Activated naive CD4-positive, alpha-beta T cell (primary cell): ENCODE data around the gene WNT9A.
"Not testable (repeated sequence)": the region's sequence is repeated elsewhere in the genome, so short reads cannot be mapped to it uniquely, and the experiment has no call there.

Source experiments
- DNase-seq, 4 experiments: peaks; one replicate each; lab custom pipeline; 2025; lab: John Stamatoyannopoulos, UW

WNT9A gene

DNA sequence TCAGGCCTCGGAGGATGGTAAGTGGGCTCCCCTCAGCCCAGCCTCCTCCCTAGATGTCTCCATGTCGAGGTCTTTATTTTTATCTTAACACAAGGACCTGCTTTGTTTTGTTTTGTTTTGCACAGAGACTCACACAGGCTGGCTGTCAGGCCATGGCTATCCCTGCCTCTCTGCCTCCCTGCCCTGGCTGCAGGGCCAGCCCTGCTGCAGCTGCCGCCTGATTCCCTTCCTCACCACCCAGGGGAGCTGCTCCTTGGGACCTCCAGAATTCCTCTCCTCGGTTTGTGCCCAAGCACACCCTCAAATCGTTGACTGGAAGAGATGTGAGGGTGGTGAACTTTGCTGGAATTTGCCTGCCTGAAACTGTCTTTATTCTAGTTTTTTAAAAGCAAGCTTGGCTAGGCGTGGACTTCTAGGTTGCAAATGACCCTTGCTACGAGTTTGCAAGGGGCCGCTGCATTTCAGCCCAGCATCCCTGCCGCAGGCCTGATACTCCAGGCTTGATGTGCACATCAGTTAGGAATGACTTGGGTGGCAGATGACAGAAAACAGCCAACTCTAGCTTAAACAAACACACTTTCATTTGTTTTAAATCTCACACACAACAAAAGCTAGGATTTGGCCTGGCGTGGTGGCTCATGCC is 37.1 kb downstream of the WNT9A start:
- no peak for DNase-seq

DNA sequence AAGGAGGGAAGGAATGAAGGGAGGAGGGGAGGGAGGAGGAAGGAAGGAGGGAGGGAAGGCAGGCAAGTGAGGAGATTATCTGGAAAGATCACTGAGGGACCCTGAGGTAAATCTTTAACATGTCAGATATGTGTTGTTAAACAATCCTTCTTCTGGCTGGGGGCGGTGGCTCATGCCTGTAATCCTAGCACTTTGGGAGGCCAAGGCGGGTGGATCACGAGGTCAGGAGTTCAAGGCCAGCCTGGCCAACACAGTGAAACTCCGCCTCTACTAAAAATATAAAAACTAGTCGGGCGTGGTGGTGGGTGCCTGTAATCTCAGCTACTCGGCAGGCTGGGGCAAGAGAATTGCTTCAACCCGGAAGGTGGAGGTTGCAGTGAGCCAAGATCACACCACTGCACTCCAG is 37.8 kb downstream of the WNT9A start:
- not testable (repeated sequence) for DNase-seq

DNA sequence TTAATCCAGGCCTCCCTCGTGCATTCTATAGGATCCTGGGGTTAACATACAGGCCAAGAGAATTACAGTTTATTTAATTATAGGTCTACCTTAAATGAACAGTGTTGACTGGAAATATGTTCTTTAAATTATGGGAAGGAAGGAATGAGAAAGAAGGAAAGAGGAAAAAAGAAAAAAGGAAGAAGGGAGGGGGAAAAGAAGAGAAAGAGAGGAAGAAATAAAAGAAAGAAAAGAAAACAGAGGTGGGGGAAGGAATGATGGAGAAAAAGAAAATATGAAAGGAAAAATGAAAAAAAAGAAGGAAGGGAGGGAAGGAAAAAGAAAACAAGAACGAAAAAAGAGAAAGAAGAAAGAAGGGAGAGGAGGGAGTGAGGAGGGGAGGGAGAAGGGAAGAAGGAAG is 38.5 kb downstream of the WNT9A start:
- no peak for DNase-seq

DNA sequence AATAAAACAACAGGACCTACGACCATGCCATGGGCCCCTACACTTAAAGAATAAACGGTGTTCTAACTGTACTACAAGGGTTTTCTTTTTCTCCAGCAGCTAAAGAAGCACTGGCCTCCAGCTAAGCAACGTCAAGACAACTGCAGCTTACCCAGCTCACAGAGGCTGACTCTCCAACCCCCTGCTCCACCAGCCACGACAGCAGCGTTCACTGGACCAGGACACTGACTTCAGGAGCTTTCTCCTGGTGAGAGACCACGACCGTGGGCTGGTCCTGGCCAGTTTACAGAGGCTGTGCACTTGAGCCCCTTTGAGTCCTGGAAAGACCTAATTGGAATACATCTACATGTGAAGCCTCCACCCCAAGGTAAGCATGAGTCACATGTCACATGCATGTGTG is 39.4 kb downstream of the WNT9A start:
- no peak for DNase-seq

DNA sequence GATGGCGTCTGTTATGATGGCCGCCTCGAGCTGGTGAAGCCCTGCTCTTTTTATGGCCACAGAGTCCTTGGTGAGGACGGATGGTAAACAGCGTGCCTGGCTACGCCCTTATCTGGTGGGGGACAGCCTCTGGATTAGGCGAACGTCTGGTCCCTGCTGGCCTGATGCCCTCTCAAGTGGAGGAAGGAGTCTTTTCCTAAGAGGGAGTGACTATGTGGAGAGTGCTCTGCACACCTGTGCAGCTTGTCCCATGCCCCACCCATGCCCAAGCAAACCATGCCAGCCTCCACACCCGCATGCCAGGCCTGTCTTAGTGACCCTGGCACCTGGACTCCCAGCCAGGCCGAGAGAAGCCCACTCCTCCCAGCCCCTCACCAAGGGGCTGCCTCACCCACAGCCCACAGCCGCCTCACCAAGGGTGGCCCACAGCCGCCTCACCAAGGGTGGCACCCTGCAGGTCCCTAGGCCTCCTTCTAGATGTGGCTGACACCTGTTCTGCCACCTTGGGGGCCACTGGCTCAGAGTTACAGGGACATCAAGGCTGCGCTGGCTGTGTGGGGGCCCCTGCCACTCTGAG is 40.2 kb downstream of the WNT9A start:
- DNase-seq: no peak

DNA sequence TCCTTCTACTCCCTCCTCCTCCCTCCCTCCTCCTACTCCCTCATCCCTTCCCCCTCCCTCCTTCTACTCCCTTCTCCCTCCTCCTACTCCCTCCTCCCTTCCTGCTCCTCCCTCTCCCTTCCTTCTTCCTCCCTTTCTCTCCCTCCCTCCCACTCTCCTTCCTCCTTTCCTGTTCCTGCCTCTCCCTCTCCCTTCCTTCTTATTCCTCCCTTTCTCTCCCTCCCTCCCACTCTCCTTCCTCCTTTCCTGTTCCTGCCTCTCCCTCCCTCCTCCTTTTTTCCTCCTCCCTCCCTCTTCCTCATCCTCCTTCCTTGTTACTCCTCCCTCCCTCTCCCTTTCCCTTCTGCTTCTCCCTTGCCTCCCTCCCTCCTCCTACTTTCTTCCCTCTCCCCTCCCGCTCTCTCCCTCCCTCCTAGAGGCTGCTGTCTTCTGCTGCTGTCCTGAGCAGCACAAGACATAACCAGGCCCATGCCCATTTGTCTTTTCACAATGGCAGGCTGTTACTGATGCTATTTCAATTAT is 41.1 kb downstream of the WNT9A start:
- no peak for DNase-seq

DNA sequence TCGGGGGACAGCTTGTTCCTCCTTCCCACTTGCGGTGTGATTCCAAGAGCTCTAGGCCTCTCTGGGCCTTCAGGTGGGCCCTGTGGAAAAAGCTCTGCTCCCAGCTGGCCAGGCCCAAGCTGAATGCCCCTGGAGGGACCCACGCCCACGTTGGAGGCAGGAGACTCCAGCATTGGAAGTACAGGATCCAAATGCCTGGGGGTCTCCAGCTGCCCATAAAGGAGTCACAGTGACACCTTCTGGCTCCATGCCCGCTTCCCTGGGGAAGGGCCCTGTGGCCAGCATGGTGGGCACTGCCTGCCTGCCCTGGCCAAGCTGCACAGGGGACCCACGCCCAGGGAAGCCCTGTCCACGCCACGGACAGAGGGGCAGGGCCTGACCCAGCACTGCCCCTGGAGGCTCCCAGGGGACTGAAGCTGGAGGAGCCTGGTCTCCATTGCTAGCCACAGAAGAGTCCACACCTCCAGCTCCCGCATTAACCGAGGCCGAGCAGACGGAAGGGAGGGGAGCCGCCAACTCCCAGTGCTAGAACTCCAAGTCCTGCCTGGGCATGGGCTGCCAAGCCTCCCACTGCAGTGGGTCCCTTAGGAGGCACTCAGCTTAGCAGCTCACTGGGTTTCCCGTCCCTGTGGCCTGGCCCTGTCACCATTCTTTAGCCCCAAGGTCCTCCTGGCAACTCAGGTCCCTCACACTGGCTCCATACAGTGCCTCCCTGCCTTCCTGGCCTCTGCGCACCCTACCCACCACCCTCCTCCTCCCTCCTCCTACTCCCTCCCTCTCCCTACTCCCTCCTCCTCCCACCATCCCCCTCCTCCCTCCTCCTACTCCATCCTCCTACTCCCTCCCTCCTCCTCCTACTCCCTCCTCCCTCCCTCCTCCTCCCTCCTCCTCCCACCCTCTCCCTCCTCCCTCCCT is 41.9 kb downstream of the WNT9A start:
- no peak for DNase-seq

DNA sequence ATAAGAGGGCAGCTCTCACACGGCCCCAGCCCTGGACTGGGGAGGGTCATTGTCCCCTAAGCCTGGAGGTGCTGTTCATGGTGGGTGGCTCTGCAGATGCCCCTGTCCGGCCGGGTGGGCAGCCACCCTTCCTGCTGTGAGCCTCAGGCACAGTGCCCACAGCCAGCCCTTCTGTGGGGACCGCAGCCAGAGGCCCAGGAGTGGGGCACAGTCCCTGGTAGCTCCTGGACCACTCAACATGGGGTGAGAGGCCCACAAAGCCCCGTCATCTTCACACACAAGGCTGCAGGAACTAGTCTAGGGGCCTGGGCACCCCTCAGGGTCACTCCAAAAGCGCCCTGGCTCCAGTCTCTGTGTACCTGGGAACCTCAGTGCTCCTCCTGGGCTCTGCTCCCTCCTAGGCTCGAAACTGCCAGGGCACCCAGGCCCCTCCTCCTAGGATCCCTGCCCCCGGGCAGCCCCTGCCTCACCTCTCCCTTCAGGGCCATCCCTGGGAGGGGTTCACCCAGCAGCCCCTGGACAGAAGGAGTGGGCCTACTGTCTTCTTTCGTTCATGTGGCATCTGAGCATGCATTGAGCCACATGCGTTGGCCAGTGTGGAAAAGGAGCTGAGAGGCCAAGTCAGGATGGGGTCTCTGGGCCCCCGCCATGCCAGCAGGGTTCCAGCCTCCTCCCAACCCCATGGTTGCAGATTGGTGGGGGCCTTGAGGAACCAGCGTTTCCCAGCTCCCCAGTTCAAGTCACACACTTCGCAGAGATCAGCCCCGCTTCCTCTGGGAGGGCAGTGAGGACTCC is 43.0 kb downstream of the WNT9A start:
- no peak for DNase-seq

DNA sequence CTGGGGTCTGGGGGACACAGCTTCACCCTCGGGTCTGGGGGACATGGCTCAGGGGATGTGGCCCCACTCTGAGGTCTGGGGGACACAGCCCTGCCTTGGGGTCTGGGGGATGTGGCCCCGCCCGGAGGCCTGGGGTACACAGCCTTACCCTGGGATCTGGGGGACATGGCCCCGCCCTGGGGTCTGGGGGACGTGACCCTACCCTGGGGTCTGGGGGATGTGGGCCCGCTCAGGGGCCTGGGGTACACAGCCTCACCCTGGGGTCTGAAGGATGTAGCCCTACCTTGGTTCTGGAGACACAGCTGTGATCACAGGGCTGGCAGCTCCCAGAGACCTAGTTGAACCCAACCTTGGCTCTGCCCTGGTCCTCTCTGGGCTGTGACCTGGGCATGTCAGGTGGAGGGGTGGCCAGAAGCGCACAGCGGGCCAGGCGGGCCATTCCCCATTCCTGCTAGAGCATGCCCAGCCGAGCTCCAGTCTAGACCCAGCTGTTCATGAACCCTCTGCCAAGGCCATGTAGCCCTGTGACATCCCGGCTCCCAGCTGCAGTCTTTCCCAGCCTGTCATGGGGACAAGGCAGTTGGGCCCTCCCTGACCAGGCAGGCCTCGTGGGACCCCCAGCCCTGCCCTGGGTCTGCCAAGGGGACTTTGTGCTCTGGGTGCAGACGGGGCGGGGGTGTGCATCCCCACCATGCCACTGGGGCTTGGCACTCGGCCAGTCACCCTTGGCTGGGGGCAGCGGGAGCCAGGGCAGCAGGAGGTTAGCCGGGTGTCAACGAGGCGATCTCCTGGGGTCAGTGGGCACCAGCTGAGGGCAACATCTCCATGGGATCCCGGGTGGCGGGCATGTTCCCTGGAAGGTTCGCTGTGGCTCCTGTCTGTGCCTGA is 43.9 kb downstream of the WNT9A start:
- DNase-seq: no peak

DNA sequence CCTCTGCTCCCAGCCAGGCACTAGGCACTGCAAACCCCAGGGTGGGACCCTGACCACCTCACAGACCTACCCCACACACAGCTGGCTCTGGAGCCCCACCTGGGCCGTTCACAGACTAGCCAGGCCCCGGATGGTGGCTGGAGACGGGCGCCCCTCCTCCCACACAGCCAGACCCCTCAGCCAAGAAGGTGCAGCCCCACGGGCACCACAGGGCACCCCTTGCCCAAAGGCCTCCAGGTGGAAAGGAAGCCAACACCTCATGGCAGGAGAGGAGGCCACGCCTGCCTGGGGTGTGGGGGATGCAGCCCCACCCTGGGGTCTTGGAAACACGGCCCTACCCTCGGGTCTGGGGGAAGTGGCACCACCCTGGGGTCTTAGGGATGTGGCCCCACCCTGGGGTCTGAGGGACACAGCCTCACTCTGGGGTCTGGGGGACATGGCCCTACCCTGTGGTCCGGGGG is 44.6 kb downstream of the WNT9A start:
- DNase-seq: no peak

DNA sequence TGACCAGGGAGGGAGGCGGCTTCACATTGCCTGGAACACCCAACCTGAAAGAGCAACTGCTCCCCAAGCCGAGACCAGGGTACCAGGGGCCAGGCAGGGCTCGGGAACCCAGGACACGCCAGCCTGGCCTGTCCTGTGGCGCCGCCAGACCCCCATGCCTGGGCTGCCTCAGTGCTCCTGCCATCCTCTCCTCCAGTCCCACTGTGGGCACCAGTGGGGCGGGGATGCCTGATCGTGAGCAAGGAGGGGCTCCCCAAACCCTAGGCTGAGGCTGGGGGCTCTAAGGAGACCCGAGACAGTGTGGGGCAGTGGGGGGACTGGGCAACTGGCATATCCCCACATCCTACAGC is 45.1 kb downstream of the WNT9A start:
- no peak for DNase-seq

DNA sequence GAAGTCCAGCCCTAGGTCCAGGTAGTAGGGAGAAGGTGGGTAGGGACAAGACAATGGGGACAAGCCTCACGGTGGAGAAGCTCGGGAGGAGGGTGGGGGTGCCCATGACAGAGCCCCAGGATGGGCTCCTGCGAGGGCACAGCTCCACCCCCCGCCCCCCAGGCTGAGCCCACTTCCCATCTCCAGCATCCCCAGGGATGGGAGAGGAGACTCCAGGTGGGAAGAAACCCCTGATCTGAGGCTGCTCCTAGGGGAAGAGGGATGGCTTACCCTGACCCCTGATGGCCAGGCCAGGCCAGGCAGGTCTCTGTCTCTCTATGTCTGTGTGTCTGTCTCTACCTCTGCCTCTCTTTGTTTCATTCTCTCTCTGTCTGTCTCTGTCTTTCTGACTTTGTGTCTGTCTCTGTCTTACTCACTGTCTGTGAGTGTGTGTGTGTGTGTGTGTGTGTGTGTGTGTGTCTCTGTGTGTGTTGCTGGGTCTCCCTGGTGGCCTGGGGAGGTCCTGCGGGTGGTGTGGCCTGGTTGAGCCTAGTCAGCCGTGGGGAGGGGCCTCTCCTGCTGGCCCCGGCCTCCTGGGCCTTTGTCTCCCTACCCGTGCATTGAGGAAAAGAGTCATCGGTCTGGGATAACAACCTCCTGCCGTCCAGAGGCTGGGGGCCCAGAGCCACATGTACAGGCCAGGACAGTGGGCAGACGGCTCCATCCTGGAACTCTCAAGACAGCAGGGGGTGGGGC is 45.7 kb downstream of the WNT9A start:
- no peak for DNase-seq

DNA sequence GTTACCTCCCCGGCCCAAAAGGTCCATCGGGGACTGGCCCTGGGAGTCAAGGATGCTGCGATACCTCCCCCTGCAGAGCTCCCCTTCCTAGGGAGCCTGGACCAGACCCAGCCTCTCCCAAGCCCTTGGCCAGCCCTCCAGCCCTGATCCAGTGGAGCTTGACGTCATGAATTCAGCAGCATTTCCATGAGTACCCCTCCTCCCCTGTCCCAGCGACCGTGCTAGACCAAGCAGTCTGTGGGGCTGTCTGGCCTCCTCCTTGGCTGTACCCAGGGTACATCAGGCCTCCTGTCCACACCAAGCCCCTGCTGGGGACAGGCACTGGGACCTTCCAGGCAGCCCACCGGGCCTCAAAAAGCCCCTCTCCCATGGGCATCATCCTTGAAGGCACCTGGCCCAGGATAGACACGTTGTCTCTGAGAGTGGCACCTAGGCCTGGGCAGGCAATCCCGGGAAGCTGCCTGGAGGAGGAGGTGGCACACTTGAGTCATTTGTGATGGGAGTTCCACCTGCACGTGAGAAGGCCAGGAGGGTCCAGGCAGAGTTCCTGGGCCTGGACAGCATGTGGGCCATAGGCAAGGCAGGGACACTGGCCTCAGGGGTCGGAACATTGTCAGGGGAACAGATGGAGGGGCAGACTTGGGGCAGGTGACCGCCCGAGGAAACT is 46.4 kb downstream of the WNT9A start:
- no peak for DNase-seq

DNA sequence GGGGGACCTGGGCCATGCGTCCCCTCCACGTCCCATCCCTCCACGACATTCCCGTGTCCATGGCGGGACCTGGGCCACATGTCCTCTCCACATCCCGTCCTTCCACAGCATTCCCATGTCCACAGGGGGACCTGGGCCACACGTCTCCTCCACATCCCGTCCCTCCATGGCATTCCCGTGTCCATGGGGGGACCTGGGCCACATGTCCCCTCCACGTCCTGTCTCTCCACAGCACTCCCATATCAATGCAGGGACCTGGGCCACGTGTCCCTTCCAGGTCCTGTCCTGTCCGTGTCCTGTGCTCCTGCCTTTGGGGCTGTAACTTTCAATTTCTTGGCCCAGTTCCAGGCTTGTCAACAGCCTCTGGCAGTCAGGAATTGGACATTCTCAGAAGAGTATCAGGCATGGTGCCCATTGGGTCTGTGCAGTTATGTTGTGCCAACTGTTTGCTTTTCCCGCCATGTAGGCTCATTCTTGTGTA is 47.1 kb downstream of the WNT9A start:
- DNase-seq: no peak

DNA sequence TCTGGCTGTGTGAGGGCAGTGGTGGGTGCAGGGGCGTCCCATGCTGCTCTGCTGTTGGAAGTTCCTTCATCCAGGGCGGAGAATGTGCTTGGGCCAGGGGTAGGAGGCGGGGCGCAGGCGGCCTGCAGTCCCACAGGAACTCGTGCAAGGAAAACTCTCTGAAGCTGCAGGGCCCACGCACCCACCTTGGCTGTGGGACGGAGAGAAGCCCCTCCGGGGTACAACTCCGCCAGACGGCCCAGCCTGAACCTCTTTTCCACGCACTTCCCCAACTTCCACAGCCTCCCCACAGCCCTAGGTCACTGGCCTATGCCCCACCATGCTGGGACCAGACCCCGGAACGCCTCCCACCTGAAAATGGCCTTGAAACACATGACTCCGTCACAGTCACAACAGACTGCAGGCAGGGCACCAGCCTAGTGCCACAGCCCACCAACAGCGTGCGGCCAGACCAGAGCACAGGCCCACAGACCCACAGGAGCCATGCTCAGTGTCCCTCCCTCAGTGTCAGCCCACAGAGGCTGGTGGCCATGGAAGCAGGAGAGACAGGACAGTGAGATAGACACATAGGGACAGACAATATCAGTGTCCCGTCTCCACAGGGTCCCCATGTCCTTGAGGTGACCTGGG is 47.8 kb downstream of the WNT9A start:
- DNase-seq: no peak

DNA sequence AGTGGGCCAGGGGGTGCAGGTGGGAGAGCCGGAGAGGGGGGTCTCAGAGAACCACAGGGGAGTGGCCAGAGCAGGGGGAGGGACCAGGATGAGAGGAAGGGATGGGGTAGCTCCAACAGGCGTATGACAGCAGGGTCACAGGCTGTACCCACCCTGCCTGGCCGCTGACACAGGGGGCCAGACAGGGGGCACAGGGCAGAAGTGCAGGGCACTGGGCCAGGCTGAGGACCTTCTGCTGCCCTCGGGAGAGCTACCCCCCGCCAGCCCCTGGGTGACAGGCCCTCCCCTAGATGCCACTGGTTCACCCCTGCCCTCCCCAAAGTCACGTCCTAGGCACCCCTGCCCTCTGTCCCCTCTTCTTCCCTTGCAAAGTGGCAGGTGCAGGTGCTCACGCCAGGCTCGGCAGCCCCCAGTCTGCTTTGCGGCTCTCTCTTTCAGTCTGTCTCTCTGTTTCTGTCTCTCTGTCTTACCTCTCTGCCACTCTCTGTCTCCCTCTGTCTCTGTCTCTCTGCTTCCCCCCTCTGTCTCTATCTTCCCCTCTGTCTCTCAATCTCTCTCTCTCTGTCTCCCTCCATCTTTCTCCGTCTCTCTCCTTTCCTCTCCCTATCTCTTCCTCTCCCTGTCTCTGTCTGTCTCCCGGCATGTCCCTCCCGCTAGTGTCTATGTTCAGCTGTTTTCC is 48.5 kb downstream of the WNT9A start:
- DNase-seq: no peak

DNA sequence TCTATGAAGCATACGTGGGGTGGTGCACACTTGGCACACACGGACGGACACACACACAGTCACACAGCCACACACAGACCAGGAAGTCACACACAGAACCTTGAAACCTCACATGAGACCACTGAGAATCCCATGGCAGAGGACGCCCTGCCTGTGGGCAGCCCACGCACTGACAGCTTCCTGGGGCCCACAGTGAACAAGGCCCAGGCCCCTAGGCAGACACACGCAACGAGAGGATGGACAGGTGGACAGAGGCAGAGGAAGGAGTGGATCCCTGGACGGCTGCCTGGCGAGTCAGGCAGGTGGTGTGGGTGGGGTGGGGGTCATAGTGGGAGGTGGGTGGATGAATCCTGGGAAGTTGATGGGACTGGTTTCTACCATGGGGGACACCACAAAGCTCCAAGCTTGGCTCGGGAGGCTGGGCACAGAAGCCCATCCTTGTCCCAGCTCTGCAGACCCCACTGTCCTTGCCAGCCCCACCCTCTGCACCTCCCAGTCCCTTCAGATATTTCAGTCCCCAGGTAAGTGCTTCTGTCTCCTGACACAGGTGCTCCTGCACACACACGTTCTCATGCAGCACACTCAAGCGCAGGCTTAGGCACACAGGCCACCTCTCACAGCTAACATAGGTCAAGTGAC is 49.1 kb downstream of the WNT9A start:
- no peak for DNase-seq
